ENCODE measurements around the gene PITX3.
A peak's percentile ranks its signal among the peaks of the same experiment; 100 is the strongest.
"Not testable (repeated sequence)": the region's sequence is repeated elsewhere in the genome, so short reads cannot be mapped to it uniquely, and the experiment has no call there.

Gene PITX3

DNA sequence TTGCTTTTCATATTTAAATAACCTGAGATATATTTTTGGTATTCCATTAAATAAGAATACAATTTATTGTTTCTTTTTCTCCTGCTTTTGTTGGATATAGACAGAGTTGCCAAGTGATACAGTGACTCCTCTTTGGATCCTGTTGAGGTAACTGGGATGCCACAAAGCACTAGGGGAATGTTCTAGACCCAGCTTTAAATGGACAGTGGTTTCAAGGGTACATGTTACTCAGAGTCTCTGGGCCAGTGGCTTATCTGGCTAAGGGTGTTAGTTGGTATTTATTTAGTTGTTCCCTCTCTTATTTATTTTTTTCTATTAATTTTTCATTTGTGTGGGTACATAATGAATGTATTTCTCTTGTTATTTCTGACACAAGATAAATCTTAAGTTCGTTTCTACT is 13.1 kb upstream of the PITX3 start:
- no peak for DNase-seq

- not testable (repeated sequence) for DNase-seq
Measured at GRCh38 chr10:102252508-102252907, 11.2 kb upstream of the PITX3 start.

- peak; percentile 33 to 35 for DNase-seq
Measured at GRCh38 chr10:102247734-102248133, 6.4 kb upstream of the PITX3 start.

GRCh38 chr10:102246261-102246660 is 4.9 kb upstream of the PITX3 start:
- DNase-seq = peak in 1 of 2 donors; percentile 17

- no peak for DNase-seq
Measured at GRCh38 chr10:102245932-102246251, 4.6 kb upstream of the PITX3 start.

DNA sequence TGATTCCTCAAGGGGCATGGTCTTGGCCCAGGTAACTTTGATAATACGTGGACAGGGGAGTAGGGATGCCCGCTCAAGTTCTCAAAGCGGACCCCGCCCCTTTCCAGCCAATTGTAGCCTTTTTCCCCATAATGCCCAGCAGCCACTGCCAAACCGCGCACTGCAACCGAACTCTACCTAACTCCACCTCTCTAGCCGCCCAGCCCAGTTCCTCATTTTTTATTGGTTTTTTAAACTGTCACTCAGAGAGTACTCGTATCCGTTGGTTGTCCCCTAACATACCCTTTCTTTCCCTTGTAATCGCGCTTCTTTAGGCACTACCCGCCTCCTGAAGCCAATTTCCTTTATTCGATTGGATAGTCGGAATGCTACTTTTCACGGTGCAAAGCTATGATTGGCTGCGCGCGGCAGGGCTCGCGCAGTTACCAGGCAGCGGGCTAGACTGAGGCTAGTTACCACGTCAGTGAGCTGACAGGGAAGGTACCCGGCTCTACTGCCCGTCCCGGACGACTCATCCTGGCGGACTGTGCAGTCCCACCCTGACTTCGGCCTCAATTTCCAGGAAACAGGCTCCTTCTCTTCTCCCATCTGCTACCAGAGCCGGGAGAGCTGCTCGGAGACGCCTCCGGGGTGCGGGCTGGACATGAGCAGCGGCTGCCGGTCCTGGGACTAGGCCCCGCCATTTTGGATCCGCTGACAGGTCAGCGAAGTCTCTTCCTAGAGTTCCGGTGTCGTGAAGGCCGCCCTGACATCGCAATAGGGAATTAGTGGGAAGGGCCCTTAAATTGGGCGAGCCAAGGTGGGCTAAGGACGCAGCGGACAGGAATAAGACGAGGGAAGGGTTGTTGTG is 4.0 kb upstream of the PITX3 start, which contains the start of gene GBF1:
TSS of gene GBF1 (plus strand) at position 451 of the 850 bp plus-strand sequence. CDS start 13,407 bp downstream, outside the sequence.
- peak; percentile 99 to 100 for DNase-seq

GRCh38 chr10:102243309-102243708 is 2.0 kb upstream of the PITX3 start:
- no peak for DNase-seq

DNA sequence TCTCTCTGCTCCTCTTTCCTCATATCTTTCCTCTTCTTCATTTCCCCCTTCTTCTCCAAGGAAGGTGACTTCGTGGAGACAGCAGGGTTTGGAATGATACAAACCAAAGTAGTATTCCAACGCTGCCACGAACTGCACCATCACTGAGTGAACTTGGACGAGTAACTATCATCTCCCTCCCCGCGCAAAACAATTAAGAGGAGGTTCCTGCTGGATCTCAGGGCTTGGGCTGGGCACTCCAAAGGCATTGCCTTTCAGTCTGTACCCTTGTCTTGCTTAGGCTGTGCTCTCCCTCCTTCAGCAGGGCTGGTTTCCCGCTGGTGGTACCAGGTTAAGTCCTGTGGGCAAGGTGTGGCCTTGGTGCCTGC is 790 bp upstream of the PITX3 start:
- no peak for DNase-seq

- DNase-seq = no peak
Measured at GRCh38 chr10:102241032-102241443, 274 bp downstream of the PITX3 start.

- DNase-seq = no peak
Measured at GRCh38 chr10:102240467-102241031, 763 bp downstream of the PITX3 start.

GRCh38 chr10:102237711-102238252 is 3.5 kb downstream of the PITX3 start:
- DNase-seq = no peak

- DNase-seq = no peak
Measured at GRCh38 chr10:102236006-102236405, 5.3 kb downstream of the PITX3 start.

DNA sequence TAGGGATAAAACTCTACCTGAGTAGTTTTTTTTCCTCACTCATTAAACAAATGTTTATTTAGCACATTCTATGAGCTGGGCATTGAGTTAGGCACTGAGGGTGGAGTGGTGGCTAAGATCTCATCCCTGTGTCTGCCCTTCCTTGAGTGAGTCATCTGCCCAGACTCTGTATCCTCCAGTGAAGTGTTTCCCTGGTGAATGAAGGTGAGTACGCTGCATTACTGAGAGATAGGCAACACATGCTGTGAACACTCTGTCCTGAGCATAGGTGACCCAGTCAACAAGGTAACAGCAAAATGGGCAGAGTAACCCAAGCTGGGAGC is 5.8 kb downstream of the PITX3 start:
- no peak for DNase-seq

- DNase-seq = no peak
Measured at GRCh38 chr10:102234888-102235597, 6.3 kb downstream of the PITX3 start.

DNA sequence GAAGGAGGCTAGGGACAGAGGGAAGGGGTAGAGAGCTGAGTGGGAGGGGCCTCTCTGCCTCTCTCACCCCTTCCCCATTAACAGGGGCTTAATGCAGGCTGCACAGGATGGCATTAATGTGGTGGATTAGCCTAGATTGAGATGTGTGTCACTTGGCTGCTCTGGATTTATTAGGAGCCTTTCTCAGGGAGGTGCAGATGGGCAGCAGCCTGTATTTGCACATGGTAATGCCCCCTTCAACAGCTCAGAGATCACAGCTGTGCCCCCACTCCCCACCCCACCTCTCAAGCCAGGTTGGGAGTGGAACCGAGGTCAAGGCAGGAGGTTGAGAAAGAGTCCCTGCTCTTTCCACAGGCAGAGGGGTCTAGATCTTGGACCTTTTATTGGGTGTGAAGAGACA is 7.3 kb downstream of the PITX3 start:
- no peak for DNase-seq

DNA sequence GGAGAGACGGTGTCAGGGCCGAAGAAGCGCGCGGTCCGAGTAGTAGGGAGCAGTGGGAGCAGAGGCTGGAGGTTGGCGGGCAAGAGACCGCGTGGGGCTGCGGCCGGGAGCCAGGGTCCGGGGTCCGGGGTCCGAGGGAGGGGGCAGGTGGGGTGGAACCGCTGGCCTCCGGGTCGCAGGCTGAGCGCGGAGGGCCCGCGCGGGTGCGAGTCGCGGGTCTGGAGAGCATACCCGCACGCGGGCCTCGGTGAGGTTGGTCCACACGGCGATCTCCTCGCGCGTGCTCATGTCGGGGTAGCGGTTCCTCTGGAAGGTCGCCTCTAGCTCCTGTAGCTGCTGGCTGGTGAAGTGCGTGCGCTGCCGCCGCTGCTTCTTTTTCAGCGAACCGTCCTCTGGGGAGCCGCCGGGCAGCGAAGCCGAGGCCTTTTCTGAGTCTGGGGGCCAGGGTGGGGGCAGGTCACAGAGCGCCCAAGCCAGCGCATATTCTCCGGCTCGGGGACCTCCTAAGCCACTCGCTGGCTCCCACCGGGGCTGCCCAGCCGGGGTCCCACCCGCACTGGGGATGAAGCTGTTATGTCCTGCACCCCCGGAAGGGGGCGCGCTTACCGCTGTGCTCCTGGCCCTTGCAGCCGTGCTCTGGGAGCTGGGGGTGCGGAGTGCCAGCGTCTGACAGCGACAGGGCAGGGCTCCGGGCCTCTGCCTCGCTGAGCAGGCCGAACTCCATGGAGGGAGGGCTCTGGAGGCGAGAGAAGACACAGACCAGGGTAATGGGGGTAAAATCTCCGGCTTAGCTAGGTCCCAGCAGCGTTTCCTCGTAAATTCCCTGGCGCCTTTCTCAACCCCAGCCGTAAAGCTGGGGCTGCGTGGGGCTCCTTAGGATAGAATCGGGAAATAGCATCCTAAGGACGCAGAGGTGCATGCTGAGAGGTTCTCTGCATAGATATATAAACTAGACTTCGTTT is 9.7 kb downstream of the PITX3 start:
- DNase-seq = peak; percentile 48 to 54

- DNase-seq = peak in 1 of 2 donors; percentile 11
Measured at GRCh38 chr10:102230861-102231356, 10.4 kb downstream of the PITX3 start.

GRCh38 chr10:102230264-102230860 is 10.9 kb downstream of the PITX3 start:
- no peak for DNase-seq

- DNase-seq = peak; percentile 65 to 75
Measured at GRCh38 chr10:102229810-102230263, 11.5 kb downstream of the PITX3 start.

DNA sequence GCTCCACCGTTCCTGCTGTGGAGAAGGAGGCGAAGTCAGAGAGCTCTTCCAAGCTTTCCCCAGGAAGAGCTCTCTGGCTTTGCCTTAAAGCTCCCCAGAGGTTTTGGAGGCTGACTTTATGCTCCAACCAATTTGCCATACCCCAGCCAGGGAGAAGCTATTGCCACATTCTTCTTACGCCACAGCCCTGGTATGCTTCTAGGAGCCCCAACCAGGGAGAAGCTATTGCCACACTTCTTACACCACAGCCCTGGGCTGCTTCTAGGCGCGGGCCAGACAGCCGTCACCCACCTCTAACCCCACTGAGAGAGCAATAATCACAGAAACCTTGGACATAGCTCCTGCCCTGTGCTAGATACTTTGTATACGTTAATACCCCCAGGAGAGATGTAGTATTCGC is 14.3 kb downstream of the PITX3 start:
- DNase-seq = peak; percentile 89 to 92

DNA sequence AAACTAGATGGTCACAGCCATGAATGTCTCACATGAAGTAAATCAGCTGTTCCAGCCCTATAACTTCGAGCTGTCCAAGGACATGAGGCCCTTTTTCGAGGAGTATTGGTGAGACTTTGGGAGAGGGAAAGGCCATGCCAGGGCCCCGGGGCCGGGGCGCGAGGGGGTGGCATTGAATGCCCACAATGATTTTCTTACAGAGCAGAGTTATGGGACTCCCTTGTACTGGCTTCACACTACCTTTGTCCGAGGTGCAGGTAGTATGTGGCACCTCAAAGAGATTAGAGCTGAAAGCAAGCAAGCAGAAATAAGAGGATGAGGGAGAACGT is 14.8 kb downstream of the PITX3 start:
- DNase-seq = no peak

Measured in inflammatory macrophage (primary cell).